ENCODE measurements around the gene CCDC82. TPM values are rescaled to one million over a fixed set of nuclear protein-coding genes. Genes with fewer than 3 reads are reported as not detected.

CCDC82 gene
- total RNA-seq, 3 donors from 2014 or later, result 16.5 to 26.0 (median 22.2) TPM

DNA sequence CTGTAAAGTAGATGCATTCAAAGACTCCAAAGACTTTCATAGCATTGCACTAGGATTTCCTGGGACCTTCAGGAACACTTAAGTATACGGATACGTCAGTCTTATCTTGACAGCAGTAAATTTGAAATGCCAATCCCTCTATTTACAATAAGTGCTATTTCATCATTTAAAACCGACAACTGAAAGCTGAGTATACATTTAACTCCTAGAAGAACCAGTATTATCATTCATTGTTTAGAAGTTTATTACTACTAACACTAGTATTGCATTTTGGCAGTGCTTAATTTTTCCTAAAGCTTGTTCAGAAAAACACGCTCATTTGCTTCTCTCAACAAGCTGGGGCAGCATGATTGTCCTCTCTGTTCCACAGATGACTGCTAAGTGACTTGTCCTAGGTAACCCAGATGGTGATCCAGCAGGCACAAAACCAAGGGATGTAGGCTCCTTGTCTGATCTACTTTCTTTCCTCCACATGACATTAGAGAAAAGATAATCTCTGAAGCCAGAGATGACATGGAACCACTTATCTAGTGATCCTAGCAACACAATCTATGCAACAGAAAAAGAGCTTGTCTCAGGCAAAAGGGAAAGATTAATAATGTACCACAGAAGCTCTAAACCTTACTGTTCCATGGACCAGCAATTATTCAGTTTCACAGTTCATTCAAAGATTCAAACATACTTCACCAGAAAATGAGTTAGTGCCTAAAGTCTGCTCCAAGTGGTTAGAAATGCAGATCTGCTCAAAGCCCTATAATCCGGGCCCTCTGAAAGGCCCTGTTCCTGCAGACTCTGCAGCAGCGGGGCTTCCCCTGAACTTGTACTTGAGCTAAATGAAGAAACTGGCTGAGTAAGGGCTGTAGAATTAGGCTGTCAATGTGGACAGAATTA lies 51.9 kb downstream of the CCDC82 start:
- DNase-seq, result peak in 2 of 3 donors; percentile 37 to 61
- H3K36me3 ChIP-seq (ENCODE audit: low read depth), result no peaks in the 10 kb centered on the region
- peaks cover 51% of the 10 kb centered on the region for H3K4me1 ChIP-seq (ENCODE audit: low read depth)
- intact Hi-C loops (cut with DNase I, micrococcal nuclease), result no loop called here
- TF ChIP-seq, protein P1, sequence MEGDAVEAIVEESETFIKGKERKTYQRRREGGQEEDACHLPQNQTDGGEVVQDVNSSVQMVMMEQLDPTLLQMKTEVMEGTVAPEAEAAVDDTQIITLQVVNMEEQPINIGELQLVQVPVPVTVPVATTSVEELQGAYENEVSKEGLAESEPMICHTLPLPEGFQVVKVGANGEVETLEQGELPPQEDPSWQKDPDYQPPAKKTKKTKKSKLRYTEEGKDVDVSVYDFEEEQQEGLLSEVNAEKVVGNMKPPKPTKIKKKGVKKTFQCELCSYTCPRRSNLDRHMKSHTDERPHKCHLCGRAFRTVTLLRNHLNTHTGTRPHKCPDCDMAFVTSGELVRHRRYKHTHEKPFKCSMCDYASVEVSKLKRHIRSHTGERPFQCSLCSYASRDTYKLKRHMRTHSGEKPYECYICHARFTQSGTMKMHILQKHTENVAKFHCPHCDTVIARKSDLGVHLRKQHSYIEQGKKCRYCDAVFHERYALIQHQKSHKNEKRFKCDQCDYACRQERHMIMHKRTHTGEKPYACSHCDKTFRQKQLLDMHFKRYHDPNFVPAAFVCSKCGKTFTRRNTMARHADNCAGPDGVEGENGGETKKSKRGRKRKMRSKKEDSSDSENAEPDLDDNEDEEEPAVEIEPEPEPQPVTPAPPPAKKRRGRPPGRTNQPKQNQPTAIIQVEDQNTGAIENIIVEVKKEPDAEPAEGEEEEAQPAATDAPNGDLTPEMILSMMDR (IDR thresholded peaks at IDR 0.05), result no peak
- H3K9me3 ChIP-seq, result no peaks in the 10 kb centered on the region
- no peak overlapping the region for H3K4me3 ChIP-seq
- peak; percentile 36 for ATAC-seq

DNA sequence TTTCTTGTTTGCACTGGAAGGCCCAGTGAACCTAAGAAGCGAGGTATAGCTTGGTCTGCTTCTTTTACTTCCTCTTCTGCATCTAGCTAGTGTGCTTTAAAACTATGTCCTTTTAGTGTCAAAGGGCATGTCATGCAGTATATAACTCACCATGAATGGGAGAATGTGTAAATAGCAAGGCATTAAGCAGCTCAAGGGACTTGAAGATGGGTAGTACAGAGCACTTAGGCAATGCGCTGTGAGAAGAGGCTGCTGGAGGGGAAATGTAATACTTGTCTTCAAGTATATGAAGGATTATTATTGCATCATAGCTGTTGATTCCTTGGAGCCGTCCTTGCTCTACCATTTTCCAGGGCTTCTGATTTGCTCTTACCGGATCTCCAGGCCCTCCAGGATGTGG lies 54.3 kb downstream of the CCDC82 start:
- H3K36me3 ChIP-seq (ENCODE audit: low read depth), result no peaks in the 10 kb centered on the region
- no peaks in the 10 kb centered on the region for H3K9me3 ChIP-seq
- TF ChIP-seq, protein P1 (IDR thresholded peaks at IDR 0.05), result no peak
- DNase-seq (no peak), ATAC-seq (peak; percentile 39)
- H3K4me3 ChIP-seq, result no peak overlapping the region
- peaks cover 54% of the 10 kb centered on the region for H3K4me1 ChIP-seq (ENCODE audit: low read depth)
- intact Hi-C loops (cut with DNase I, micrococcal nuclease), result no loop called here

DNA sequence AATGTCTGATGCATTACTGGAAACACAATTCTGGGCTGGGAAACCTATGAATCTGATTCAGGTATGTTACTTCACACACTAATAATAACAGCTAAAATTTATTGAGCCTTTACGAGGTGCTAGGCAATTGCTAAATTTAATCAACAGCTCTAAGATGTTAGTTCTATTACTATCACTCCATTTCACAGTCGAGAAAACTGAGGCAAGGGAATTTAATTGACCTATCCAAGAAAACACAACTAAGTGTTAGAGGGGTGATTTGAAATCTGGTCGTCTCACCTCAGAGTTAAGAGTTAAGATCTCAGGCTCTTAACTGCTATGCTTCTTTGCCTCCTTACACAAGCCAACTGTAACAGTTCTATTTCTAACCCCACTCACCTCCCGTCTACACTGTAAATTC lies 55.5 kb downstream of the CCDC82 start:
- intact Hi-C loops (cut with DNase I, micrococcal nuclease), result no loop called here
- H3K4me3 ChIP-seq, result no peak overlapping the region

DNA sequence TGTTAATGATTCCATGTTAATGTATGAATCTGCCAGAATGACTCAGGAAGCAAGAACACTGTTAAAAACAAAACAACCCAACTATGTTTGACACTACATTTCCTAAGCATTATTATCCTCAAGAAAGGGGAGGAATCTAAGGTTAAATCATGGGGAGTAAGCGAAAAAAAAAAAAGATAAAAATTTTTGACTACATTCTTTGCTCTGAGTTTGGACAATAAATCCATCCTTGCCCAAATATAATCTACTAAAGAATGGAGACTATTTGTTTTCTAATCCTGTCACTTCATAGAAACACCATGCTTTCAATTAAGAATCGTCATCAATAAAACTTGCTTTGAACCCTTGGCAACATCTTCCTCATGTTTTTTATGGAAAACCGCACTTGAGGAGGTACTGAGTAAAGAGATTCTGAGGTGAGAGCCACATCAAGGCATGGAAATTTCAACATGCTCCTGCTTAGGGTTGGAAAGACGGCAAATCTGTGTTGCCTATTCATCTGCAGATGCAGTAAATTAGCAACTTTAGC lies 56.5 kb downstream of the CCDC82 start:
- no peak for ATAC-seq
- H3K36me3 ChIP-seq (ENCODE audit: low read depth), result no peaks in the 10 kb centered on the region
- intact Hi-C loops (cut with DNase I, micrococcal nuclease), result no loop called here
- H3K4me1 ChIP-seq (ENCODE audit: low read depth), result peaks cover 33% of the 10 kb centered on the region
- no peak overlapping the region for H3K4me3 ChIP-seq
- H3K9me3 ChIP-seq, result no peaks in the 10 kb centered on the region
- DNase-seq, result no peak
- TF ChIP-seq, protein P1 (IDR thresholded peaks at IDR 0.05), result no peak

More for the DNA sequence above, 55.5 kb downstream of the CCDC82 start:
- peaks cover 43% of the 10 kb centered on the region for H3K4me1 ChIP-seq (ENCODE audit: low read depth)
- H3K9me3 ChIP-seq, result no peaks in the 10 kb centered on the region
- DNase-seq, result no peak
- no peak for ATAC-seq
- H3K36me3 ChIP-seq (ENCODE audit: low read depth), result no peaks in the 10 kb centered on the region
- TF ChIP-seq, protein P1 (IDR thresholded peaks at IDR 0.05), result no peak

DNA sequence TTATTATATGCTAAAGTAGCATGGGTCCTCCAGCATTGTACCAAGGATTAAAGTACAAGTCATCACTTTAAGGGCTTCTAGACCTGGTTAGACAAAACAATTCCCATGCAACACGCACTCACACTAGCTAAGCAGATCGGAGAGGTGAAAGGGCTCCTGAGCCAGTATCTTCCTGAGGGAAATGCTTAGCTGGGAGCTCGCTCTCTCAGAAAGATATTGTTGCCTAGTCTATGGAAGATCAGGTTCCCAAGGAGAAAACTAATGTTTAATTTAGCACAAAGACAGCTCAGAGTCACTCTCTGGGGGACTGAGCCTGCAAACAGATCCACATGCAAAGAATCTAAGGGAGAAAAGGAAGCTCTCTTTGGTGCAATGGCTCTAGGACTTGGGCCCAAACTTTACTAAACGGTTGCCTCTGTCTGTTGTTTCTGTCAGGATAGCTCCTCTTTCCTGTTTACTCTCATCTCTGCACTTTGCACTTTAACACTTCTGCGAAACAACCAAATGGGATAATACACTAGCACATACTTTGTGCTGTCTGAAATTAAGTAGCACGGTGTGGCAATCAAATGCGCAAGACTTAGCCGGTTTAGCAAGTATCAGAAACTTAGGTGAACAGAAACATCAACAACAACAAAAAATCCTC lies 57.5 kb downstream of the CCDC82 start:
- TF ChIP-seq, protein P1 (IDR thresholded peaks at IDR 0.05), result no peak
- peaks cover 23% of the 10 kb centered on the region for H3K4me1 ChIP-seq (ENCODE audit: low read depth)
- no peak for DNase-seq
- no peak overlapping the region for H3K4me3 ChIP-seq
- no peaks in the 10 kb centered on the region for H3K9me3 ChIP-seq
- intact Hi-C loops (cut with DNase I, micrococcal nuclease), result no loop called here
- no peaks in the 10 kb centered on the region for H3K36me3 ChIP-seq (ENCODE audit: low read depth)
- ATAC-seq, result peak; percentile 65
